ENCODE measurements around the gene EMC9. TPM values are rescaled to one million over a fixed set of nuclear protein-coding genes. Genes with fewer than 3 reads are reported as not detected.

EMC9 gene
- total and polyA plus RNA-seq, 4 donors = 4.6 to 29.4 (median 20.0) TPM

- ATAC-seq (ENCODE audit: insufficient read depth, low FRiP score) (no peak), DNase-seq (no peak)
- H3K27me3 ChIP-seq (ENCODE audit: control insufficient read depth in 3 of 3, insufficient read depth in 3 of 3, low read length in 2 of 3) = no peaks in the 10 kb centered on the region
- H3K9ac ChIP-seq (ENCODE audit: insufficient read depth in 1 of 2, low read length in 2 of 2) = no peak overlapping the region
- H3K36me3 ChIP-seq (ENCODE audit: control insufficient read depth in 4 of 4, insufficient read depth in 4 of 4, low read length in 4 of 4) = peaks cover 0 to 14% (median 5%) of the 10 kb centered on the region in 4 donors
- TF ChIP-seq, protein P1, sequence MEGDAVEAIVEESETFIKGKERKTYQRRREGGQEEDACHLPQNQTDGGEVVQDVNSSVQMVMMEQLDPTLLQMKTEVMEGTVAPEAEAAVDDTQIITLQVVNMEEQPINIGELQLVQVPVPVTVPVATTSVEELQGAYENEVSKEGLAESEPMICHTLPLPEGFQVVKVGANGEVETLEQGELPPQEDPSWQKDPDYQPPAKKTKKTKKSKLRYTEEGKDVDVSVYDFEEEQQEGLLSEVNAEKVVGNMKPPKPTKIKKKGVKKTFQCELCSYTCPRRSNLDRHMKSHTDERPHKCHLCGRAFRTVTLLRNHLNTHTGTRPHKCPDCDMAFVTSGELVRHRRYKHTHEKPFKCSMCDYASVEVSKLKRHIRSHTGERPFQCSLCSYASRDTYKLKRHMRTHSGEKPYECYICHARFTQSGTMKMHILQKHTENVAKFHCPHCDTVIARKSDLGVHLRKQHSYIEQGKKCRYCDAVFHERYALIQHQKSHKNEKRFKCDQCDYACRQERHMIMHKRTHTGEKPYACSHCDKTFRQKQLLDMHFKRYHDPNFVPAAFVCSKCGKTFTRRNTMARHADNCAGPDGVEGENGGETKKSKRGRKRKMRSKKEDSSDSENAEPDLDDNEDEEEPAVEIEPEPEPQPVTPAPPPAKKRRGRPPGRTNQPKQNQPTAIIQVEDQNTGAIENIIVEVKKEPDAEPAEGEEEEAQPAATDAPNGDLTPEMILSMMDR (IDR thresholded peaks at IDR 0.05; ENCODE audit: control extremely low read depth, extremely low read depth) = no peak
- 93 to 94% methylated on average over 2 of the region's 2 CpGs for WGBS, 2 donors
- no peak overlapping the region for H3K27ac ChIP-seq (ENCODE audit: low read depth in 1 of 2, low read length in 1 of 2)
- H3K9me3 ChIP-seq (ENCODE audit: control insufficient read depth in 4 of 4, insufficient read depth in 3 of 4, low read length in 3 of 4) = no peaks in the 10 kb centered on the region
- peaks cover 0 to 5% (median 4%) of the 10 kb centered on the region in 5 donors for H3K4me1 ChIP-seq (ENCODE audit: control insufficient read depth in 5 of 5, insufficient read depth in 5 of 5, low read length in 5 of 5)
- no peak overlapping the region for H3K4me3 ChIP-seq
Measured at GRCh38 chr14:24127673-24128072, 13.7 kb downstream of the EMC9 start.

DNA sequence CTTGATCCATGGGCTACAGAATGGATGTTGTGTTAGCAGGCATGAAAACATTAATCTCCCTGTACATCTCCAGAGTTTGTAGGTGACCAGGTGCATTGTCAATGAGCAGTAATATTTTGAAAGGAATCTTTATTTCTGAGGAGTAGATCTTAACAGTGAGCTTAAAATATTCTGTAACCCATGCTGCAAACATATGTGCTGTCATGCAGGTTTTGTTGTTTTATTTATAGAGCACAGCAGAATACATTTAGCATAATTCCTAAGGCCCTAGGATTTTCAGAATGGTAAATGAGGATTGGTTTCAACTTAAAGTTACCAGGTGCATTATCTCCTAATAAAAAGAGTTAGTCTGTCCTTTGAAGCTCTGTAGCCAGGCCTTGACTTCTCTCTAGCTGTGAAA, 14.5 kb downstream of the EMC9 start:
- Histone ChIP-seq H3K4me1 (ENCODE audit: control insufficient read depth in 5 of 5, insufficient read depth in 5 of 5, low read length in 5 of 5) (peaks cover 0 to 5% (median 4%) of the 10 kb centered on the region in 5 donors), H3K9me3 (ENCODE audit: control insufficient read depth in 4 of 4, insufficient read depth in 3 of 4, low read length in 3 of 4) (no peaks in the 10 kb centered on the region), H3K9ac (ENCODE audit: insufficient read depth in 1 of 2, low read length in 2 of 2) (no peak overlapping the region), H3K27ac (ENCODE audit: low read depth in 1 of 2, low read length in 1 of 2) (no peak overlapping the region), H3K27me3 (ENCODE audit: control insufficient read depth in 3 of 3, insufficient read depth in 3 of 3, low read length in 2 of 3) (no peaks in the 10 kb centered on the region), H3K4me3 (no peak overlapping the region), H3K36me3 (ENCODE audit: control insufficient read depth in 4 of 4, insufficient read depth in 4 of 4, low read length in 4 of 4) (peaks cover 3 to 17% (median 7%) of the 10 kb centered on the region in 4 donors)
- TF ChIP-seq, protein P1 (IDR thresholded peaks at IDR 0.05; ENCODE audit: control extremely low read depth, extremely low read depth) = no peak
- ATAC-seq (ENCODE audit: insufficient read depth, low FRiP score) (no peak), DNase-seq (no peak)

- Histone ChIP-seq H3K27me3 (ENCODE audit: control insufficient read depth in 3 of 3, insufficient read depth in 3 of 3, low read length in 2 of 3) (no peaks in the 10 kb centered on the region), H3K4me1 (ENCODE audit: control insufficient read depth in 5 of 5, insufficient read depth in 5 of 5, low read length in 5 of 5) (no peaks in the 10 kb centered on the region), H3K27ac (ENCODE audit: low read depth in 1 of 2, low read length in 1 of 2) (no peak overlapping the region), H3K9ac (ENCODE audit: insufficient read depth in 1 of 2, low read length in 2 of 2) (no peak overlapping the region), H3K9me3 (ENCODE audit: control insufficient read depth in 4 of 4, insufficient read depth in 3 of 4, low read length in 3 of 4) (no peaks in the 10 kb centered on the region), H3K4me3 (no peak overlapping the region), H3K36me3 (ENCODE audit: control insufficient read depth in 4 of 4, insufficient read depth in 4 of 4, low read length in 4 of 4) (peaks cover 18 to 44% (median 24%) of the 10 kb centered on the region in 4 donors)
- 87 to 91% methylated on average over 9 of the region's 9 CpGs for WGBS, 2 donors
- no peak for ATAC-seq (ENCODE audit: insufficient read depth, low FRiP score)
- TF ChIP-seq, protein P1 (IDR thresholded peaks at IDR 0.05; ENCODE audit: control extremely low read depth, extremely low read depth) = no peak
- no peak for DNase-seq
Measured at GRCh38 chr14:24123424-24124417, 17.7 kb downstream of the EMC9 start.
